Hepatocyte (in vitro differentiated cells): ENCODE measurements around the gene ITPKB. TPM values are rescaled to one million over a fixed set of nuclear protein-coding genes. Genes with fewer than 3 reads are reported as not detected.
A peak's percentile ranks its signal among the peaks of the same experiment; 100 is the strongest.

Experiments used
- DNase-seq: peaks from one replicate; pipeline ENCODE4 v3.0.0-alpha.2; 2016; ENCODE audit warnings: low spot score
- H2AFZ ChIP-seq: fragments of 200-600 bp; sonication (generic); 2 replicates; pipeline ENCODE4 v1.6.0; 2016; ENCODE audit warnings: antibody characterized with exemption, mild to moderate bottlenecking
- H3K27ac ChIP-seq: fragments of 200-600 bp; sonication (generic); 2 replicates; pipeline ENCODE4 v1.5.1; 2016; ENCODE audit warnings: mild to moderate bottlenecking
- H3K27me3 ChIP-seq: fragments of 200-600 bp; sonication (generic); 2 replicates; pipeline ENCODE4 v1.6.1; 2016
- H3K36me3 ChIP-seq: fragments of 200-600 bp; sonication (generic); replicated peaks from 2 replicates; pipeline ENCODE4 v1.5.1; 2016; ENCODE audit warnings: low read depth; ENCODE audit not compliant: insufficient read depth
- H3K4me1 ChIP-seq: fragments of 200-600 bp; sonication (generic); 2 replicates; pipeline ENCODE4 v1.5.1; 2016; ENCODE audit warnings: mild to moderate bottlenecking, moderate library complexity; ENCODE audit not compliant: insufficient read depth
- H3K4me2 ChIP-seq: fragments of 200-600 bp; sonication (generic); 2 replicates; pipeline ENCODE4 v1.6.0; 2016
- H3K4me3 ChIP-seq: fragments of 200-600 bp; sonication (generic); 2 replicates; pipeline ENCODE4 v1.5.1; 2016; ENCODE audit warnings: mild to moderate bottlenecking
- H3K79me2 ChIP-seq: fragments of 200-600 bp; sonication (generic); 2 replicates; pipeline ENCODE4 v1.6.0; 2017; ENCODE audit warnings: mild to moderate bottlenecking
- H3K9me2 ChIP-seq: fragments of 200-600 bp; sonication (generic); replicated peaks from 2 replicates; pipeline ENCODE4 v1.6.0; 2017; ENCODE audit warnings: mild to moderate bottlenecking; ENCODE audit not compliant: insufficient read depth
- H3K9me3 ChIP-seq: fragments of 200-600 bp; sonication (generic); 2 replicates; pipeline ENCODE4 v1.5.1; 2016; ENCODE audit warnings: low read depth, mild to moderate bottlenecking
- H4K20me1 ChIP-seq: fragments of 200-600 bp; sonication (generic); 2 replicates; pipeline ENCODE4 v1.6.0; 2016; ENCODE audit warnings: mild to moderate bottlenecking; ENCODE audit not compliant: insufficient read depth, poor library complexity, severe bottlenecking
- EZH2 ChIP-seq: fragments of 200-600 bp; sonication (generic); IDR thresholded peaks from 2 replicates; pipeline ENCODE4 v1.6.1; 2016; ENCODE audit warnings: antibody characterized with exemption, mild to moderate bottlenecking, borderline replicate concordance
- EZH2phosphoT487 ChIP-seq: fragments of 200-600 bp; sonication (generic); IDR thresholded peaks from one replicate; pipeline ENCODE4 v1.6.1; 2018; ENCODE audit warnings: antibody characterized with exemption, mild to moderate bottlenecking, low read depth, moderate library complexity; ENCODE audit not compliant: unreplicated experiment, severe bottlenecking
- WGBS: methylation state at CpG from one replicate; pipeline ENCODE4 v1.1.6; 2016; ENCODE audit warnings: low lambda C conversion rate; ENCODE audit errors: missing lambda C conversion rate; 5-methylcytosine and 5-hydroxymethylcytosine counted together
- polyA plus RNA-seq: library from polyadenylated mRNA; unstranded; fragments of >200 nt; fragmentation: Nextera tagmentation; extraction: Ambion mirVana; gene quantifications from 2 replicates; pipeline ENCODE4 v1.2.1, GENCODE V29; 2016
- total RNA-seq: library from RNA; depleted of rRNA; stranded (reverse); fragments of >200 nt; gene quantifications from 2 replicates; pipeline ENCODE4 v1.2.3, GENCODE V29; 2014
- TF ChIP-seq, protein P1 (sequence below): fragments of 200-600 bp; sonication (generic); IDR thresholded peaks from 2 replicates; pipeline ENCODE4 v1.5.1; 2016; ENCODE audit warnings: antibody characterized with exemption, mild to moderate bottlenecking; ENCODE audit not compliant: poor library complexity

ITPKB gene
- total and polyA plus RNA-seq, 2 experiments from 2014 or later: 11.0 to 13.8 TPM

DNA sequence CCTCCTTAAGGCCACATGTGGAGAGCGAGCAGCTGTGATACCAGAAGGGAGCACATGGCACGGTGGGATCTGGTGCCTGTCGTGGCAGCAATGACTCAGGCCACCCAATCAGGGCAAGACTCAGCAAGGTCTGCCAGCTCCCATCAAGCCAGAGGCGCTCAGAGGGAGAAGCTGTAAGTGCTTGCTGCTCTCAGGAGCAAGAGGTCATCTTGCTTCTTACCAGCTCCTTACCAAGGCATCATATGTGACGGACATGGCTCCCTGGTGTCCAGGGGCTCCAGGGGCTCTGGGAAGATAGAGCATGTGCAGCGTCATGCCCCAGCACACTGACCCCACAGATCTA, 72.9 kb downstream of the ITPKB start:
- Histone ChIP-seq H3K9me3 (no peaks in the 10 kb centered on the region), H2AFZ (no peak overlapping the region), H3K27me3 (no peaks in the 10 kb centered on the region), H3K79me2 (peaks cover 12% of the 10 kb centered on the region), H3K4me2 (no peak overlapping the region), H3K36me3 (no peaks in the 10 kb centered on the region), H3K4me1 (peaks cover 34% of the 10 kb centered on the region), H4K20me1 (no peaks in the 10 kb centered on the region), H3K9me2 (no peaks in the 10 kb centered on the region), H3K27ac (no peak overlapping the region), H3K4me3 (no peak overlapping the region)
- TF ChIP-seq EZH2 (no peak), EZH2phosphoT487 (no peak)
- TF ChIP-seq, protein P1, sequence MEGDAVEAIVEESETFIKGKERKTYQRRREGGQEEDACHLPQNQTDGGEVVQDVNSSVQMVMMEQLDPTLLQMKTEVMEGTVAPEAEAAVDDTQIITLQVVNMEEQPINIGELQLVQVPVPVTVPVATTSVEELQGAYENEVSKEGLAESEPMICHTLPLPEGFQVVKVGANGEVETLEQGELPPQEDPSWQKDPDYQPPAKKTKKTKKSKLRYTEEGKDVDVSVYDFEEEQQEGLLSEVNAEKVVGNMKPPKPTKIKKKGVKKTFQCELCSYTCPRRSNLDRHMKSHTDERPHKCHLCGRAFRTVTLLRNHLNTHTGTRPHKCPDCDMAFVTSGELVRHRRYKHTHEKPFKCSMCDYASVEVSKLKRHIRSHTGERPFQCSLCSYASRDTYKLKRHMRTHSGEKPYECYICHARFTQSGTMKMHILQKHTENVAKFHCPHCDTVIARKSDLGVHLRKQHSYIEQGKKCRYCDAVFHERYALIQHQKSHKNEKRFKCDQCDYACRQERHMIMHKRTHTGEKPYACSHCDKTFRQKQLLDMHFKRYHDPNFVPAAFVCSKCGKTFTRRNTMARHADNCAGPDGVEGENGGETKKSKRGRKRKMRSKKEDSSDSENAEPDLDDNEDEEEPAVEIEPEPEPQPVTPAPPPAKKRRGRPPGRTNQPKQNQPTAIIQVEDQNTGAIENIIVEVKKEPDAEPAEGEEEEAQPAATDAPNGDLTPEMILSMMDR: no peak
- 92% methylated on average over 6 of the region's 6 CpGs for WGBS
- DNase-seq: no peak

DNA sequence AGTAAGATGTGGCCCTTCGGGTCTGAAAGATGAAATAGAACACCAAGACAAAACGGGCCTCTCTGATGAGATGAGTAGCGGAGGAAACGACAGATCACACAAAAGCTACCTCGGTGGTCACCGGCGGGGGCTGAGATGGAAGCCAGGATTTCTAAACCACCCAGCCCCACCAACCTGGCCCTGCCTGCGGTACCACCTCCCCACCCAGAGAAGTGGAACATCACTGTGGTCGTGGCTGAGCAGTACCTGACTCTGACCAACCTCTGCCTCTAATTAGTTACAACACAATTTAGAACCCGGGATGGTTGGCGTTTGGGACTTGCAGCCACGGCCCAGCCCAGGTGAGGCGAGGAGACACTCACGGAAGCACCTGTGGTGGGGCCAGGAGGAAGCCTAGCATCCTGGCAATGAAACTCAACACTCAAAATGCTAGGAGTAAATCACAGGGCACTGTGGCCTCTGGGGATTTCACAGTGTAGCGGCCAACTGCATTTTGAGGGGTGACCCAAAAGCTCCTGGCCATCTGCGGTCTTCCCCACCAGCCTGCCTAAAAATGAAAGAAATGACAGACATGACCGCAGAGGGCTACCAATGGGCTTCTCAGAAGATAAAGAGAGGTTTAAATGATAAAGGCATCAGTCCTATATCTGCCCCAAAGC, 73.4 kb downstream of the ITPKB start:
- Histone ChIP-seq H3K79me2 (peaks cover 12% of the 10 kb centered on the region), H3K27ac (peak overlapping the region; percentile 89), H3K4me3 (no peak overlapping the region), H3K27me3 (no peaks in the 10 kb centered on the region), H4K20me1 (no peaks in the 10 kb centered on the region), H3K36me3 (no peaks in the 10 kb centered on the region), H2AFZ (no peak overlapping the region), H3K4me1 (peaks cover 34% of the 10 kb centered on the region), H3K4me2 (no peak overlapping the region), H3K9me3 (no peaks in the 10 kb centered on the region), H3K9me2 (no peaks in the 10 kb centered on the region)
- WGBS: 94% methylated on average over 17 of the region's 17 CpGs
- no peak for TF ChIP-seq EZH2phosphoT487
- TF ChIP-seq EZH2: no peak
- TF ChIP-seq, protein P1: no peak
- no peak for DNase-seq

GRCh38 chr1:226664413-226665101, 74.5 kb downstream of the ITPKB start:
- DNase-seq: peak; percentile 45
- TF ChIP-seq, protein P1: no peak
- TF ChIP-seq EZH2 (no peak), EZH2phosphoT487 (no peak)
- peaks cover 34% of the 10 kb centered on the region for H3K4me1 ChIP-seq
- H3K4me2 ChIP-seq: peak overlapping the region; percentile 57
- no peak overlapping the region for H2AFZ ChIP-seq
- no peaks in the 10 kb centered on the region for H3K27me3 ChIP-seq
- no peaks in the 10 kb centered on the region for H3K9me2 ChIP-seq
- no peaks in the 10 kb centered on the region for H4K20me1 ChIP-seq
- peak overlapping the region; percentile 89 for H3K27ac ChIP-seq
- no peaks in the 10 kb centered on the region for H3K9me3 ChIP-seq
- 70% methylated on average over 15 of the region's 15 CpGs for WGBS
- H3K79me2 ChIP-seq: peaks cover 12% of the 10 kb centered on the region
- H3K4me3 ChIP-seq: no peak overlapping the region
- no peaks in the 10 kb centered on the region for H3K36me3 ChIP-seq
